Kidney epithelial cell (primary cell): ENCODE results near the gene INHBE. TPM values are rescaled to one million over a fixed set of nuclear protein-coding genes. Genes with fewer than 3 reads are reported as not detected.

ENCODE experiments used
- DNase-seq: peaks from one replicate; pipeline ENCODE4 v3.0.0-alpha.2; 2010; ENCODE audit warnings: low read depth
- H3K27me3 ChIP-seq: 2 replicates; pipeline ENCODE4 v1.6.0; 2011; ENCODE audit warnings: low read length; ENCODE audit not compliant: control insufficient read depth, insufficient read depth
- H3K36me3 ChIP-seq: 2 replicates; pipeline ENCODE4 v1.5.1; 2011; ENCODE audit warnings: low read length; ENCODE audit not compliant: control insufficient read depth, insufficient read depth
- H3K4me3 ChIP-seq: 2 replicates; pipeline ENCODE4 v1.5.1; 2011; ENCODE audit warnings: low read depth, mild to moderate bottlenecking, control low read depth, low read length
- total RNA-seq: library from RNA; depleted of rRNA; stranded (reverse); fragments of >200 nt; gene quantifications from 2 replicates; pipeline ENCODE4 v1.2.3, GENCODE V29; 2015
- TF ChIP-seq, protein P1 (sequence below): IDR thresholded peaks from 2 replicates; pipeline ENCODE4 v1.5.1; 2011; ENCODE audit warnings: mild to moderate bottlenecking, moderate library complexity, low read length, control low read depth, inconsistent platforms; ENCODE audit not compliant: insufficient read depth, poor library complexity, severe bottlenecking

INHBE gene
- total RNA-seq, 1 donor from 2014 or later = 8.7 TPM

DNA sequence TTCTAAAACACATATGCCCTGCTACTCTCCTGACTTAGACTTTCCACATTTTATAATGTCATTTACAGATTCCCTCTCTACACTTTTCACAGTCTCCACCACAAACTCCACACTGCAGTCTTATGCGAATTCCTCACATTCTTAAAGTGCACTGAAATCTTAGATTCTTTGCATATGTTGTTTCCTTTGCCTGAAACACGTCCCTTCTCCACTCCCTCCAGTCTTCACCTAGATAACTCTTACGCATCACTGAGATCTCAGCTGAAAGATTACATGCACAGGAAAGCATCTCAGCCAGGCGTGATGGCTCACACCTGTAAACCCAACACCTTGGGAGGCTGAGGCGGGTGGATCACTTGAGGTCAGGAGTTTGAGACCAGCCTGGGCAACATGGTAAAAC is 28.4 kb downstream of the INHBE start:
- TF ChIP-seq, protein P1, sequence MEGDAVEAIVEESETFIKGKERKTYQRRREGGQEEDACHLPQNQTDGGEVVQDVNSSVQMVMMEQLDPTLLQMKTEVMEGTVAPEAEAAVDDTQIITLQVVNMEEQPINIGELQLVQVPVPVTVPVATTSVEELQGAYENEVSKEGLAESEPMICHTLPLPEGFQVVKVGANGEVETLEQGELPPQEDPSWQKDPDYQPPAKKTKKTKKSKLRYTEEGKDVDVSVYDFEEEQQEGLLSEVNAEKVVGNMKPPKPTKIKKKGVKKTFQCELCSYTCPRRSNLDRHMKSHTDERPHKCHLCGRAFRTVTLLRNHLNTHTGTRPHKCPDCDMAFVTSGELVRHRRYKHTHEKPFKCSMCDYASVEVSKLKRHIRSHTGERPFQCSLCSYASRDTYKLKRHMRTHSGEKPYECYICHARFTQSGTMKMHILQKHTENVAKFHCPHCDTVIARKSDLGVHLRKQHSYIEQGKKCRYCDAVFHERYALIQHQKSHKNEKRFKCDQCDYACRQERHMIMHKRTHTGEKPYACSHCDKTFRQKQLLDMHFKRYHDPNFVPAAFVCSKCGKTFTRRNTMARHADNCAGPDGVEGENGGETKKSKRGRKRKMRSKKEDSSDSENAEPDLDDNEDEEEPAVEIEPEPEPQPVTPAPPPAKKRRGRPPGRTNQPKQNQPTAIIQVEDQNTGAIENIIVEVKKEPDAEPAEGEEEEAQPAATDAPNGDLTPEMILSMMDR = no peak
- H3K4me3 ChIP-seq = no peak overlapping the region
- no peaks in the 10 kb centered on the region for H3K36me3 ChIP-seq
- peaks cover 7% of the 10 kb centered on the region for H3K27me3 ChIP-seq
- peak; percentile 54 for DNase-seq

DNA sequence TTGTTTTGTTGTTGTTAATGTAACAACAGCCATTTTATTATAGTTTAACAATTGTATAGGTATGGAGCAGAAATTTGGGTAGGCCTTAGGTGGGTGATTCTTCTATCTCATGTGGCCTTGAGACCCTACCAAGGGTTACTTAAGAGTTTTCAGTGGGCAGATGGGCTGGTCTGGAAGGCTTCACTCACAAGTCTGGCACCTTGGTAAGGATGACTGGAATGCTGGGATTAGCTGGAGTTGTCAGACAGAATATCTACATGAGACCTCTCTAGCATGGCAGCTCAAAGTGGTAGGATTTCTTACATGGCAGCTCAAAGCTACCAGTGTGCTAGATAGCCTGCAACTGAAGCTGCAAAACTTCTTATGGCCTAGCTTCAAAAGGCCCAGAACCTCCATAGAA is 30.6 kb downstream of the INHBE start:
- DNase-seq = no peak
- no peak overlapping the region for H3K4me3 ChIP-seq
- TF ChIP-seq, protein P1 = no peak
- H3K27me3 ChIP-seq = peaks cover 3% of the 10 kb centered on the region
- H3K36me3 ChIP-seq = peaks cover 1% of the 10 kb centered on the region

DNA sequence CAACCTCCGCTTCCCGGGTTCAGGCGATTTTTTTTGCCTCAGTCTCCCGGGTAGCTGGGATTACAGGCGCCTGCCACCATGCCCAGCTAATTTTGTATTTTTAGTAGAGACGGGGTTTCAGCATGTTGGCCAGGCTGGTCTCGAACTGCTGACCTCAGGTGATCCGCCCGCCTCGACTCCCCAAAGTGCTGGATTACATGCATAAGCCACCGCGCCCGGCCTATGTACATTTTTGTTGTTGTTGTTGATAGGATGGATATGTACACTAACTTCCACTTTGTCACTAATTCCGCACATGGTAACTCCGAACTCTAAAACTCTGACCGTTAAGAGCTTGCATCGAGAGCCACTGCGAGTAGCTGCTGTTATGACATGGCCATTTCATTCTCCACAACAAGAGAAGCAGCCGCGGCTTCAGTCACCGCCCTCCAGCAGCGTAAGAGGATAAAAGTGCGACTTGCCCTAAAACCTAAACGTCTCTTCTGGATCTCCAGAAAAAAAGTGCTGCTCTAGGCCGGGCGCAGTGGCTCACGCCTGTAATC is 32.0 kb downstream of the INHBE start:
- no peak for DNase-seq
- H3K36me3 ChIP-seq = peaks cover 1% of the 10 kb centered on the region
- no peaks in the 10 kb centered on the region for H3K27me3 ChIP-seq
- TF ChIP-seq, protein P1 = no peak
- H3K4me3 ChIP-seq = no peak overlapping the region

DNA sequence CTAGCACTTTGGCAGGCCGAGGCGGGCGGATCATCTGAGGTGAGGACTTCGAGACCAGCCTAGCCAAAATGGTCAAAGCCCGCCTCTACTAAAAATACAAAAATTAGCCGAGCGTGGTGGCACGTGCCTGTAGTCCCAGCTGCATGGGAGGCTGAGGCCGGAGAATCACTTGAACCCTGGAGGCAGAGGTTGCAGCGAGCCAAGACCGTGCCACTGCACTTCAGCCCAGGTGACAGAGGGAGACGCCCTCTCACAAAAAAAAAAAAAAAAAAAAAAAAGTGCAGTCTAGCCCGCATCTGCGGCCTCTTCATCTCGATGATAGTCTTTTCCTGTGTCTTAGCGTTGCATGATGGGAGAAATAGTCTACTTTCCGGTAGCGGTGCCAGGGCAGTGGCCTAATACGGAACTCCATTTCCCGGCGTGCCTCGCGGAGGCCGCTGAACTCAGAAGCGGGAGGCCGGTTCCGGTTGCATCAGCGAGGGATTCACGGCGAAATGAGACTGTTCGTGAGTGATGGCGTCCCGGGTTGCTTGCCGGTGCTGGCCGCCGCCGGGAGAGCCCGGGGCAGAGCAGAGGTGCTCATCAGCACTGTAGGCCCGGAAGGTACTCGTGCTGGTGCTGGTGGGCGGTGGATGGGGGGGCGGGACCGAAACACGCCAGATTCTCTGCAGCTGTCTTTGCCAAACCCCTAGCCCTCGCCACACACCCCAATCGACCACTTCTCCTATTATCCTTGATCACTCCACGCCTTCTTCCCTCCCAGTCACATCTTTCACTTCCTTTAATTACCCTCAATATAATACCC is 32.7 kb downstream of the INHBE start, which contains the start of gene MARS1:
TSS of gene MARS1 (plus strand) at position 472 of the 805 bp plus-strand sequence. CDS start at position 495, 23 bp downstream.
- TF ChIP-seq, protein P1 = no peak
- Histone ChIP-seq H3K27me3 (no peaks in the 10 kb centered on the region), H3K36me3 (peaks cover 3% of the 10 kb centered on the region), H3K4me3 (peak within 1 kb of the TSS; percentile 70)
- peak; percentile 93 for DNase-seq

DNA sequence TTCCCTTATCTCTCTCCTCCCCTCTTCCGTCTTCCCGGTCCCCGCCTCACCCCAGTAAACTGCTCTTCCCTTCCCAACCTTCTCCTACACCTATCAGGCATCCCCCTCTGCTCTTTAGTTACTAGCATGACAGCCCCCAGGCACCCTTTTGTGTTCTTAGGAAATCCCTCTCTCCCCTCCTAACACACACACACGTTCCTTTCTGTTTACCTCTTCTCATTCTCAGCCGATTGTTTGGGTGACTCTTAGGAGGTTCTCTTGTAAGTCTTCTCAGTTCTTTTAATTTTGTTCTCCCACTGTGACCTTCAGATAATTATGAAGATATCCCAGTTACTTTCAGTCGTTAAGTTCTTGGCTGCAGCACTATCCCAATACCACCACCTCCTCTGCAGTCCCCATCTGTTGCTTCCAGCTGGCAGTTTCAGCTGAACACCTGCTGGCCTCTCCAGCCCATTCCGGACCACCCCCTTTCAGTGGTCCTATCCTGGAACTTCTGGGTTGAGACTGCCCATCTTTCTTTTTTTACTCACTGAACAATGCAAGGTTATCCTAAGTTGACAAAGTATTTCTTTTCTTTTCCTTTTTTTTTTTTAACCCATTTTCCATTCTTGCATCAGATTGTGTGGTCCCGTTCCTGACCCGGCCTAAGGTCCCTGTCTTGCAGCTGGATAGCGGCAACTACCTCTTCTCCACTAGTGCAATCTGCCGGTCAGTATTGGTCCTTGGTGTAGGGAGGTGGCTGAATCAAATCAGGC is 33.5 kb downstream of the INHBE start:
- Histone ChIP-seq H3K36me3 (peaks cover 4% of the 10 kb centered on the region), H3K4me3 (peak overlapping the region; percentile 70), H3K27me3 (no peaks in the 10 kb centered on the region)
- no peak for DNase-seq
- TF ChIP-seq, protein P1 = no peak
